Ovary (tissue), 3 donors: ENCODE results near the gene MRPL45.

ENCODE experiments used
- CTCF ChIP-seq, 3 donors: fragments of 450-650 bp in 2 of 3; fragments of 200-600 bp in 1 of 3; IDR thresholded peaks; one replicate each; pipeline versions ENCODE4 v1.5.1 to v1.8.0; 2016 to 2022; ENCODE audit warnings: antibody characterized with exemption in 3 of 3, mild to moderate bottlenecking in 1 of 3
- EP300 ChIP-seq: sonication (generic); formaldehyde crosslinking; IDR thresholded peaks from one replicate; pipeline ENCODE4 v1.6.1; 2017; ENCODE audit warnings: antibody characterized with exemption
- POLR2A ChIP-seq: fragments of 450-650 bp; IDR thresholded peaks from one replicate; pipeline ENCODE4 v1.6.1; 2017; ENCODE audit warnings: antibody characterized with exemption, mild to moderate bottlenecking, moderate library complexity
- donor health status: DM: no; HTN: no; CAD: no.

- TF ChIP-seq CTCF (IDR thresholded peaks at IDR 0.05) (no peak), POLR2A (no peak), EP300 (no peak)
These were observed 60.6 kb downstream of the MRPL45 start for GRCh38 chr17:38357486-38358123.
